NCI-H187 treated with DMSO at 0.1 percent for 48 hours (cell line): ENCODE data around the gene CACNA1H.

ENCODE experiments used
- DNase-seq: peaks from one replicate; lab custom pipeline; 2025; lab: John Stamatoyannopoulos, UW

Gene CACNA1H

GRCh38 chr16:1158456-1159324 lies 5.8 kb downstream of the CACNA1H start:
- no peak for DNase-seq

GRCh38 chr16:1159325-1159972 lies 6.5 kb downstream of the CACNA1H start:
- no peak for DNase-seq

DNA sequence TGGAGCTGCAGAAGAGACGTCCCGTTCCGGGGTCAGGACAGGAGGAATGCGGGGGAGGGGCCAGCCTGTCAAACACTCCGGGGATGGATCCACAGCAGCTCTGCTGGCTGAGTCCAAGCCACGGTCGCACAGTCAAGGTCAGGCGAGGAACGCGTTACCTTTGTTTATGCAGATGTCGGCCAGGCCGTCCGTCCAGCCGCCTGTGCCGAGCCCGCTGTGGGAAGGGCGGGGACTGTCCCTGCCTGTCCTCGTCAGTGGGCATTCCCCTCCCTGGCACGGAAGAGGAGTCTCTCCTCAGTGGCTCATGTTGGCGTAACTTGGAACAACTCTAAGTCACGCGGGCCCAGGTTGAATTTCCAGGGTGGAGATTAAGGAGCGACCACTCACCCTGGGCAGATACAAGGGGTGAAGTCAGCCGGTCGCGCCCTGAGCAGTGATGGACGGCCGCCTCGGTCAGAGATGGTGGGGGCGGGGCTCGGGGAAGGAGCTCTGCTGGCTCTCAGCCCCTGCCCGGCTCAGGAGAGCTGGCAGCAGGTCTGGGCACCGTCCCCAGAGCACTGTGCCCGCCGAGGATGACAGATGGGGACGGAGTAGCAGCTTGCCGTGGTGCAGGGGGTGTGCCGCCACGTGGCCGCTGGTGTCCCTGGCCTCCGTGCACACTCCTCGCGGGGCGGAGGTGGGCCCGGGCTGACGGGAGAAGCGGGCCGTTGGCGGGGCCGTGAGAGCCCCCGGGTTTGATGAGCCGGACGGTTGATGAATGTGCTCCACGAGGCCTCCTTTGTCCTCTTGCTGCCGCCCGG lies 7.3 kb downstream of the CACNA1H start:
- DNase-seq: no peak

DNA sequence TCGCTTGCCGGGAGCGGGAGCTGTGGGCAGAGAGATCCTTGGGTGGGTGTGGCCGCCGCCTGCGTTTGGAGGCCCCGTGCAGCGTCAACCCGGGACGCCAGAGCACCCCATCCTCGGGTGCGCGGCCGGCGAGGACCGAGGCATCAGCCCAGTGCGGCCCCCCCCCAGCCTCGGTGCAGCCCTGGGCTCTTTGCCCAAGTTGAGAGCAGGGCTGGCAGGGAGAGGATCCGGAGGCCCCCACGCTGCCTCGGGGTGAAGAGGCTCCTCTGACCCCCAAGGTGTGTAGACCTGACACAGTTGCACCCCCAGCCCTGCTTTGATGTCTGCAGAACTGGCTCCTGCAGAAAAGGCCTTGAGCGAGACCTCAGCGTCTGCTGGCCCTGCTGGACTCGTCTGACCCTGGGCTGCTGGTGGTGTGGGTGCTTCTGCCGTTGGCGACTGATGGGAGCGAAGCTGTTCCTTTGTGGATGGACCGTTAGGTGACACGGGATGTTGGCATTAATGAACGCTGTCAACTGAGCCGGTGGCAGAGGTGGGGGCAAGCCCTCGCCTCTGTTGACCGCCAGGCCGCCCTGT lies 8.0 kb downstream of the CACNA1H start:
- no peak for DNase-seq

GRCh38 chr16:1162701-1163566 lies 10.0 kb downstream of the CACNA1H start:
- DNase-seq: no peak

DNA sequence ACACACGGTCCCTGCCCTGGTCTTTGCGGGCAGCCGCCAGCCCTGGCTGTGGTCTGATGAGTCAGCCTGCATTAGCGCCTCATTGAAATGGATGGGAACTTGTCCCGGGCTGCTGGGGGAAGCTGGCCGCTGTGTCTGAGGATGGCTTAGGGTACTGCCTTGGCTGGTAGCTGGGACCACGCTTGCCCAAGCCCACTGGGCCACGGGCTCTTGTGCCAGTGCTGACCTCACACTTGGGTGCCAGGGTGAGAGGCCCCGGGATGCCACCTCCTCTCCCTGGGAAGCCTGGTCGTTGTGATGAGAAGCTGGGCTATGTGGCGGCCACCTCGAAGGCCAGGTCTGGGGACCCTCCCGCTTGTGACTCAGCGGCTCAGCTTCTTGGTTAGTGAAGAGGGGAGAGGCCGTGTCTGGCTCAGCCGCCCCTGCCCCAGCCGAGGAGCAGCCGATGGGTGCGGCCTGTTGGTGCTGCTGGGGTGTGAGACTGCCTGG lies 10.7 kb downstream of the CACNA1H start:
- no peak for DNase-seq

- DNase-seq: no peak
Measured at GRCh38 chr16:1164382-1164781, 11.5 kb downstream of the CACNA1H start.

- no peak for DNase-seq
Measured at GRCh38 chr16:1164975-1165374, 12.1 kb downstream of the CACNA1H start.

- DNase-seq: no peak
Measured at GRCh38 chr16:1165511-1165910, 12.6 kb downstream of the CACNA1H start.

- DNase-seq: peak; percentile 56
Measured at GRCh38 chr16:1167276-1168107, 14.6 kb downstream of the CACNA1H start.

DNA sequence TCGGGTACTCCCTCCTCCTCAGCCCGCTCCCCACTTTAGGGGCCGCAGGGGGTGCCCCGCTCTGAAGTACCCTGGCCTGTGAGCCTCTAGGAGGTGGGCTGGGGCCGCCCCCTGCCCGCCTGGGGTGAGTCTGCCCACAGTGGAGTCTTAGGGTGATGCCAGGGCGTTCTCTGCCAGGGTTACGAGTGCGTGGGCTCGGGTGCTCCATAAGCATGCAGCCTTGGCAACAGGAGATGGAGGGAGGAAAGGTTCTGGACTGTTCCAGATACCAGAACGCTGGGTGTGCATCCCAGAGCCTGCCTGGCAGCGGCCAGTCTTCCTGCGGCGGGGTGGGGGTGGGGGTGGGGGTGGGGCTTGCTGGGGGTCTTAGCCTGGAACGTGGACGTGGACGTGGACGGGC lies 15.9 kb downstream of the CACNA1H start:
- DNase-seq: no peak

GRCh38 chr16:1169285-1170075 lies 16.6 kb downstream of the CACNA1H start:
- DNase-seq: no peak

- DNase-seq: no peak
Measured at GRCh38 chr16:1170076-1170418, 17.1 kb downstream of the CACNA1H start.

DNA sequence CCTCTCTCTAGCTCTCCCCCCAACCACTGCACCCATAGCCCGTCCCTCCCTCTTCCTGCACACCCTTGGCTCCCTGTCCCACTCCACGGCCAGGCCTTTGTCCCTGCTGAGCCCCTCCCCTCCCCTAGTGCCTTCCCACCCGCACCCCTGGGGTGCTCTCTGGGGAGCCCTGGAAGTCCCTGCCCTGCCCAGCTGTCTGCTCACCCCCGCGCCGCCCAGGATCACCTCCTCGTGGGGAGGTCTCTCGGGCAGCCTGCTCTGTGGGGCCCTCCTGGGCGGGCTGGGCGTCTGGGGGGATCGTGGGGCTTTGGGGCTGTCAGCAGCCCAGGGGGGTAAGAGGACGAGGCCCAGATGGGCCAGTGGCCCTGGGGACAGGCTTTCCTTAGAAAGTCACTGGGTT lies 18.1 kb downstream of the CACNA1H start:
- DNase-seq: no peak

DNA sequence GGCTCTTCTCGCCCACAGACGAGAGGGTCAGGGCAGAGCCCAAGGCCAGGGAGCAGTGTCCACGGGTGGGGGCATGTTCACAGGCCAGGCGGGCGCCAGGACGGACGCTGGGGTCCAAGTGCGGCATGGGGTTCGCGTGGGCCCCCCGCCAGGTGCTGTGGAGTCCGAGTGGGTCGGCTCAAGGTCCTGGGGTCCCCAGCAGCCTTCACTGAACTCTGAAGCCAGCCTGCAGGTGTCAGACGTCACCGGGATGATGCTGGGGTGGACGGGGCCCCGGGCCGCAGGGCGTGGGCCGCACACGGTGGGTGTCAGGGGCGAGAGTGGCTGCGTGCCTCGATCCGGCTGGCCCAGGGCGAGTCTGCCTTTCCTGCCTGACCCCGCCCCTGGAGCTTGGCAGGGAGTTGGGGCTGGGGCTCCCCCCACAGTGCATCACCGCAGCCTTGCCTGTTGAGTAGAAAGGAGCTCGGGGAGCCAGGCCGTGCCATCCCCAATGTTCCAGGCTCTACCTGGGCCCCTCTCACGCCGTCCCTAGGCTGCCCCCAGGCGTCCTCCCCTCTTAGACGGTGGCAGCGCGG lies 19.0 kb downstream of the CACNA1H start:
- DNase-seq: no peak

DNA sequence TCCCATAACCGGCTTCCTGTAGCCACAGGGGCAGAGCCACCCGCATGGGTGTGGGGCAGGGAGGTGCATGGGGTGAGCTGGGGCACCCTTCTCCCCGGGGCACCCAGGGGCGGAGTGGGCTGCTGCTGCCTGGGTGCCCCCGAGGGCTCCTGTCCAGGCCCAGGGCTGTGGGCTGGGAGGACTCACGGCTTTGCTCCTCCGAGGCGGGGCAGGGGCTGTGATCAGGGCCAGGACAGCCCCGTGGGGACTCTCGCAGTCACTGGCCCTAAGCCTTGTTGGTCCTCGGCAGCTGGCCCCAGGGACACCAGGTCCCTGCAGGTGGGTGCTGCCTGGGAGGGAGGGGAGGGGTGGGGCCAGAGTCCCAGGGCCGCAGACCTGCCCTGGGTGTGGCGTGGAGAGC lies 19.7 kb downstream of the CACNA1H start:
- no peak for DNase-seq

DNA sequence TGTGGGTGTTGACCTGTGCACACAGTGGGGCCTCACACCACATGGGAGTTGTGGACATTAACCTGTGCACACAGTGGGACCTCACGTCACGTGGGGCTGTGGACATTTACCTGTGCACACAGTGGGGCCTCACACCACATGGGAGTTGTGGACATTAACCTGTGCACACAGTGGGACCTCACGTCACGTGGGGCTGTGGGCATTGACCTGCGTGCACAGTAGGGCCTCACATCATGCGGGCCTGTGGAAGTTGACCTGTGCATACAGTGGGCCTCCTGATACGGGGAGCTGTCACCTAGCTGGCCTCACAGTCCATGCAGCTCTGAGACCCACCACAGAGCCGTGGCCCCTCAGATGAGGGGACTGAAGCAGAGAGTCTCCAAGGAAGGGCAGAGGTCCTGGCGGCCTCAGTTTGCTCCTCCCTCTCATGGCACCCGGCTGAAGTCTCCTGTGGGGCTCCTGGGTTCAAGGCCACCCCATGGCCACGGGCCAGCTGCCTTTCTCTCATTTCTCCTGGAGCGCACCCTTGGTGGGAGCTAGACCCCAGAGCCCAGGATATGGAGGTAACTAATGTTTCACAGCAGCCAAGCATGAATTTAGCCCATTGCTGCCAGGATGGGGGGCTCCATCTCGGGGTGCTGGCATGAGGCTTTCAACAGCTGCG lies 21.0 kb downstream of the CACNA1H start:
- no peak for DNase-seq

- DNase-seq: no peak
Measured at GRCh38 chr16:1174477-1175357, 21.8 kb downstream of the CACNA1H start.
